NCI-H1105 treated with DMSO at 0.1 percent for 48 hours (cell line): ENCODE measurements around the gene NR5A1.
A peak's percentile ranks its signal among the peaks of the same experiment; 100 is the strongest.

Experiments used
- DNase-seq: peaks from one replicate; lab custom pipeline; 2025; lab: John Stamatoyannopoulos, UW

NR5A1 gene

DNA sequence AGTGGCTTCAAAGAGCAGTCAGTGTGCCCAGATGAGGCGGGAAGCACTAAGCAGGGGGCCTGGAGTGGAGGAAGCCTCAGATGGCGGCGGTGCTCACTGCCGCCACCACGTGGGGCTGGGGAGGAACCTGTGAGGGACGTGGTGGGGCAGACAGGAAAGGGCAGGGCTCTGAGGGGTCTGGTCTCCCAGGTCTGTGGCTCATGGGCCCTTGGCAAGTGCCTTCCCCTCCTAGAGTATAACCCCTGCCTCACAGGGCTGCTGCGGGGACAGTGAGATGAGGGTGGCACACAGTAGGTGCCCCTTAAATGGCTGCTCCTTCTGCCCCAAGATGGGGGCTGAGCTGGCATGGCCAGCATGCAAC, 26.6 kb downstream of the NR5A1 start:
- no peak for DNase-seq

DNA sequence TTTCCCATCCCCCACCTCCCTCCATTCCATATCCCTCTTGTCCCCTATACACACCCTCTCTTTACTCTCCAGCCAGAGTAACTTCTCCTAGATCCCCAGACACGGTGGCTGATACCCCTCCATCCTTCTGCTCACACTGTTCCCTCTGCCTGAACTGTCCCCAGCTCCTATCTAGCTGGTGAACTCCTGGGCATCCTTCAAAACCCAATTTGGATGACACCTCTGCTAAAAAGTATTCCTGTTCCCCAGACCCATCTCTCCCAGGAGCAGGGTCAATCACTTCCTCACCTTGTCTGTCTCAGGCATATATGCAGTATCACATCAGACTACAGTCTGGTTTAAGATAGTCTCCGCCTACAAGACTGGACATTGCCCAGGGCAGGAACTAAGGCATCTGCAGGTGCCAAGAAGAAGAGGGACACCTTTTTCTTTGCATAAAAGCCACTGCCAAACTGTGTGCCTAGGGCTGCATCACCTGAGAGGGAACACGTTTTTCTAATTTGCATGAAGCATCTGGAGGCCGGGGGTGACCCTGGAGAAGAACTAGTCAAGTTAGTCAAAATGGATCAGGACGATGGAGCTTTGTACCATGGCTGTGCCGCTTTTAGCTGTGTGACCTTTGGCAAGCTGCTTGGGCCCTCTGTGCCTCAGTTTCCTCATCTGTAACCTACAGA, 27.1 kb downstream of the NR5A1 start:
- DNase-seq = no peak

DNA sequence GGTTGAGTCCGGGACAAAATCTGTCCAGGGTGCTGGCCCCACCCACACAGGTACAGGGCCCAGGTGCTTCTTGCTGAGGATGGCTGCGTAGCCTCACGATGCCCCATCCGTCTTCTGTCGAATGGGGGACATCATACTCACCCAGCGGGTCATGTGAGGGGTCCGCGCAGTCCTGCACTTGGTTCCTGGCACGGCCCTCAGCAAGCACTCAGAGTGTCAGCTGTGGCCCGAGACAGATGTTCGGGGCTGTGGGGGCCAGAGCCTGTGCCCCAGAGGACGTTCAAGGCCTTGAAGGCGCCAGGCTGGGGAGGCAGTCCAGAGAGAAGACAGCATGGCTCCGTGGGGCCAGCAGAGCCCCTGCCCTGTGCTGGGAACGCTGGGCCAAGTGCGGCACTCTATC, 27.8 kb downstream of the NR5A1 start:
- no peak for DNase-seq

DNA sequence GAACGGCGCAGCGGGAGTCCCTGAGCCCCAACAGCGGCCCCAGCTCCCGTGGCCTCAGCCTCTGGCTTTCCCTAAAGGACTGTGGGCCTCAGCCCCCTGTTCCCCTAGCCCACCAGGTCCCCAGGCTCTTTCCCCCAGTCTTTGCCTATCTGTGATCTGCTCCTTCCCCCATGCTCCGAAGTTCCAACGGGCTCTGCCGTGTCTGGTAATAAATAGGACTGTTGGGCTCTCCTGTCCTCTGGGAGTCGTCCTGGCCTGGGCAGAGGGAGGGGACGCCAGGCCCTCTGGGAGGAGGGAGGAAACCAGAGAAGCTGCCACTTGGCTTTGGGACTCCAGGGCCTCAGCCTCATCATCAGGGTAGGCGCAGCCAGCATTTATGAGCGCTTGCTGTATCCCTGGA, 28.8 kb downstream of the NR5A1 start:
- DNase-seq = no peak

DNA sequence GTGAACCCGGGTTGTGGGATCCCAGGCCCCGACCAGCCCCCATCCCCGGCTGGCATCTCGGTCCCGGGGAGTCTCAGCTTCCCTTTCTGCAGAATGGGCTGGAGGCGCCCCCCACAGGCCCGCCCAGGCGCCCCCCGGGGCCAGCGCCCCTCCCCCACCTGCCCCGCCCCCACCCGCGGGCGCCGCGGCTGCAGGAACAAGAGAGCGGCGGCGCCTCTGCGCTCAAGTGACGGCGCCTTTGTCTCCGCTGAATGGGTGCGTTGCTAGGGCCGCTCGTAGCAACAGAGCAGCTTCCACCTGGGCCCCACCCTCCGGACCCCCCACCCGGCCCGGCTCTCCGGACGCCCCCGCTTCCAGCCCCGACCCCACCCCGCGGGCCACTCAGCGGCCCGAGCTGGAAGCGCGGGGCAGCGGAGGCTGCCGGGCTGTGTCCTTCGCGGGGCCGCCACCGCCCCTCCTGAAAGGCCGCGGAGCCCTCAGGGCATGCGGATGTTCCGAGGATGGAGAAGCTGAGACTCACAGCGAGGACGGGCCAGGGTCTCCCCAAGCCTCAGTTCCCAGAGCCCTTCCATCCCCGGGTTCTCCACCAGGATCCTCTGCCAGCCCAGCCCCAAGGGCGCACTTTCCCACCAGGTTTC, 29.4 kb downstream of the NR5A1 start:
- DNase-seq = peak; percentile 61

DNA sequence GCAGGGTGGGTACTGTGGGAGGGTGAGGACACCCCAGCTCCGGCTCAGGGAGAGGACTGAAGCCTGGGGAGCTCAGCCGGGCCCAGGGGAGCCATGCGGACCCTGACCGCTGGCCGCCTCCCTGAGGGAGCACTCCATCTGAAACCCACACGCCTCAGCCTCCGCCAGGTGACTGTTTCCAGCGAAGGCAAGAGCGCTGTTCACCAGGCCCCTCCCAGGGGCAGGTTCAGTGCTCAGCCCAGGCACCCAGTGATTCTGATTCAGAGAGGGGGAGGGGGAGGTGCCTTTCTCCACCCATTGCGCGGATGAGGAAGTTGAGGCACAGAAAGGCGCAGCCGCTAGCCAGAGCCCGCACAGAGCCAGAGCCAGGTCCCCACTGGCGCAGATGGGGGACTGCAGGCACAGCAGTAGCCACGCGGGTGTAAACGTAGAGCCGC, 30.0 kb downstream of the NR5A1 start:
- peak; percentile 57 for DNase-seq

DNA sequence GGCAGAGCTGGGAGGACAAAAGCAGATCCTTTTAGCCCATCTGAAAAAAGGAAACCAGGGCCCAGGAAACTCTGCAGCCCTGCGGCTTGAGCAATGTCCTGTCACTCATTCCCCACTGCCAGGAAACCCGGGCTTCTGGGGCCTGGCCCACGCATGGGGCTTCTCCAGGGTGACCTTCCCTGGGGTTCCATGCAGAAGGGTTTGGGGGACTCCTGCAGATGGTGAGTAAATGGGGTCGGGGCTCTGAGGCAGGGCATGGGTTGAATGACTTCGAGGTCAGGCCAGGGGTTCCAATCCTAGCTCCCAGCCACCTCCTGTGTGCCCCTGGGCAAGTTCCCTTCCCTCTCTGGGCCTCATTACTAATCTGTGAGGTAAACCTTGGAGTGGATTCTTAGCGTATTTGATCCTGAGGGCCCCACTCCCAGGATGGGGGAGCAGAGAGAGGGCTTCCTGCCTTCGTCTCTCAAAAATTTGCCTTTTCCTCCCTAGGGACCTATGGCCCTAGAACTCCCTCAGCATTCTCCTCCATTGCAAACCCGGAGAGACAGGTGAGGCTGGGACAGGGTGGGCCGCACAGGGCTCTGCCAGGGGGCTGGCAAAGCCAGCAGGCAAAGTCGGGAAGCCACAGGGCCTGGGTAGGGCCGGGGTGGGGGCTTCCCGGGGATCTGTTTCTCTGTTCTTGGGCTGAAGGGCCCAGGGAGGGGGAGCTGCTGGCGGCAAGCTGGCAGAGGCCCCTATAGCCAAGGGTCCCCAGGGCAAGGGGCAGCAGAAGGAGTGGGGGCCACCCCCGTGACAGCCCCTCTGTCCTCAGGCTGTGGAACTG, 31.1 kb downstream of the NR5A1 start:
- no peak for DNase-seq

DNA sequence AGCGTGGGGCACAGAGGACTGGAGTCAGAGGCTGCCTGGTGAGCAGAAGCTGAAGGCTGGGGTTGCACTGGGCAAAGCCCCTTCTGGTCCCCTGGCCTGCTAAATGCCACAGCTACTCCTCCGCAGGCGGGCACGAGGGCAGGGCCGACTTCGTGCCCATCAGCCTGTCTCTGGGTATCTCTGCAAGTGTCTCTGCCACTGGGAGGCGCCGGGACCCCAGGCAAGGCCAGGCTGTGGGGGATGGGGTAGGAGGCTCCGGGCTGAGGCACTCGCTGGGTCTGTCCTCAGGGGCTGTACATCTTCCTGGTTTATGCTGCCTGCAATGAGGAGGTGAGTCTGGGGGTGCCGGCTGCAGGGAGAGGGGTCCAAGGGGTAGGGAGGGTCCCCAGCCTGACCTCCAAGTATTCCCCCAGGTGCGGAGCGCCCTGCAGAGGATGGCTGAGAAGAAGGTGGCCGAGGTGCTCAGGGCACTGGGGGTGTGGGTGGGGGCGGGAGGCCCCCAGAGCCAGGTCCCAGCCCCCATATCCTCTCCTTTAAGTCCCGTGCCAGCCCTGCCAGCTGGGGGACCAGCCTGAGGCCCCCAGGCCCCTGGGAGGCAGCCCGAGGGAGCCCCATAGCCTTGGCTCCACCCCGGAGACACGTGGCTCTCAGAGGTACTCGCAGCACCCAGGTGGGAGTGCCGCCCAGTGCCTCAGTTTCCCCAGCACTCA, 31.9 kb downstream of the NR5A1 start:
- no peak for DNase-seq

DNA sequence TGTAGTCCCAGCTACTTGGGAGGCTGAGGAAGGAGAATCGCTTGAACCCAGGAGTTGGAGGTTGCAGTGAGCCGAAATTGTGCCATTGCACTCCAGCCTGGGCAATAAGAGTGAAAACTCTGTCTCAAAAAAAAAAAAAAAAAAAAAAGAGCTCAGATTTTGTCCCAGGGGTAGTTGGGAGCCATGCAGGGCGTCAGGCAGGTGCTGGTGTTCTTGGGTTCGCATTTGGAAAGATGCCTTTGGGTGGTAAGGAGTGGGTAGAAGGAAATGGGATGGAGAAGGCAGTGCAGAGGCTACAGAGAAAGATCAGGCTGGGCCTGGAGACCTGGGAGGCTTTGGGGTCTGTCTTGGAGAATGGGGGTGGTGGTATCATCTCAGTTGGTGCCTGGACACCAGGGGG, 33.0 kb downstream of the NR5A1 start:
- DNase-seq = no peak

DNA sequence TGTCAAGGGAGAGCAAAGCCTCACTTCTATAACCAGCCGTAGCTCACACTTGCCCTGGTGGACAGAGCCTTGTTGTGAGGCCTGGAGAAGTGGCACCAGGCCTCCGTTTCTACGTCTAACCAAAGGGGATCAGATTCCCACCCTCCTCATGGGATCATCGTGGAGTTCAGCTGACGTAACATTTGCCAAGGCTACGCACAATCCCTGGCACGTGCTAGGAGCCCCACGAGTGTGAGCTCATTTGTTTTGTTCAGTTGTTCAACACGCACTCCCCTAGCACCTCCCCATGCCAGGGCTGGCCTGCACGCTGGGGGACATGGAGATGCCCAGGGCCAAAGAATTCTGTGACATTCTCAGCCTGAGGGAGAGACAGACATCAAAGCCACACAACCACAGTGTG, 33.9 kb downstream of the NR5A1 start:
- DNase-seq = no peak

DNA sequence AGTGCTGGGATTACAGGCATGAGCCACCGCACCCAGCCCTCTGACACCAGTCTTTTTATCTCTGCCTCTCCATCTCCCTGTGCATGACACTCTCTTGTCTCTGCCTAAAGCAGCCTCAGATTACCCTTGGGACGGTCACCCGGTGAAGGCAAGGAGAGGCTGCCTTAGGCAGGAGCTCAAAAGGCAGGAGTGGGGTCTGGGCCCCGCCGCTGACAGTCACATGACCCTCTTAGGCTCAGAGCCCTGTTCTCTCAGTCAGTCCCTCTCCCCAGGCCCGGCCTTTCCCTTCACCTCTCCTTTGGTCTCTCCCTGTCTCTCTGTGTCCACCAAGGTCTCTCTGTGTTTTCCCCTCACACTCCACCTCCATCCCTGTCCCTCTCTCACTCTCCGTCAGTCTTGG, 34.4 kb downstream of the NR5A1 start:
- no peak for DNase-seq

DNA sequence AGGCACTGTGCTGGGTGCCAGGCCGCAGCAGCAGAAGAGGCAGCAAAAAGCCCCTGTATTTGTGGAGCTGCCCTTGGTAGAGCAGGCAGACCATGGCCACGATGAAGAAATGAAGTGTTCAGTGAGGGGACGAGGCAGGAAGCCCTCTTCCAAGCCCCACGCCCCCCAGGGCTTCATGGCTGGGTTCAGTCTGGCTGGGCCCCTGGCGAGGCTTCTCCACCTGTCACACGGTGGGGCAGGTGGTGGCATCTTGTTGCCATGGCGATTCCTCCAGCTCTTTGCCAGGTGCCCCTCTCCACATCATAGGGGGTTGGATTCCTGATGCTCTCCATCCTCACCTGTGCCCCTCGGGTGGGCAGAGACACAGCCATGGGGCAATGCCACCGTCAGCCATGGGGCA, 35.4 kb downstream of the NR5A1 start:
- peak; percentile 25 for DNase-seq

DNA sequence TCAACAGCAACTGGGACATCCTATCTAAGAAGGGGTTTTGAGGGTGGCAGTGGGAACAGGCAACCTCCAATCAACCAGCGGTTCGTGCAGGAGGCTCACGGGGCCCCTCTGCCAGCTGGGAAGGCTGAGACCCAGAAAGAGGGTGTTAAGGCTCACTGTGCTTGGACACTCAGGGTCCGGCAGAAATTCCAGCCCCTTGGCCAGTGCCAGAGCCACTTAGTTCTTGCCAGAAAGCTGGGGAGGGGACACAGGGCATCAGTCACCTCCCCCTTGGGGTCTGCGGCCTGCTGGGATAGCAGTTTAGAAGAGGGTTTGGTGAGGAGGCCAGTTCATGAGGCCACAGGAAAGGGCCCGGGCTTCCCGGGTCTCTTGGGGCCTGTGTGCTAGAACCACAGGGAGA, 36.5 kb downstream of the NR5A1 start:
- no peak for DNase-seq

DNA sequence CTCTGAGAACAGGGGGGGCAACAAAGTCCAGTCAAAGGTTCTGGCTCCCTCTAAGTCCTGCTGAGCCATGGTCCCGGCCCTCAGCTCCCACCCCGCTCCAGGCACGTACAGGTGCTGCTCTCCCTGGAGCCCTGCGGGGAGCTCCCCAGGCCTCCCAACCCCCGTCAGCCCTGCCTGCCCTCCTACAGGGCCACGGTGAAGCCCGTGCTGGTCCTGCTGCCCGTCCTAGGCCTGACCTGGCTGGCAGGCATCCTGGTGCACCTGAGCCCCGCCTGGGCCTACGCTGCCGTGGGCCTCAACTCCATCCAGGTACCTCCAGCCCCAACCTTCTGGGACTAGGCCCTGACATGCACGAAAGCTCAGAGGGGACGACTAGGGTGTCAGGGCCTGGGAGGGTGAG, 36.9 kb downstream of the NR5A1 start:
- DNase-seq = no peak

DNA sequence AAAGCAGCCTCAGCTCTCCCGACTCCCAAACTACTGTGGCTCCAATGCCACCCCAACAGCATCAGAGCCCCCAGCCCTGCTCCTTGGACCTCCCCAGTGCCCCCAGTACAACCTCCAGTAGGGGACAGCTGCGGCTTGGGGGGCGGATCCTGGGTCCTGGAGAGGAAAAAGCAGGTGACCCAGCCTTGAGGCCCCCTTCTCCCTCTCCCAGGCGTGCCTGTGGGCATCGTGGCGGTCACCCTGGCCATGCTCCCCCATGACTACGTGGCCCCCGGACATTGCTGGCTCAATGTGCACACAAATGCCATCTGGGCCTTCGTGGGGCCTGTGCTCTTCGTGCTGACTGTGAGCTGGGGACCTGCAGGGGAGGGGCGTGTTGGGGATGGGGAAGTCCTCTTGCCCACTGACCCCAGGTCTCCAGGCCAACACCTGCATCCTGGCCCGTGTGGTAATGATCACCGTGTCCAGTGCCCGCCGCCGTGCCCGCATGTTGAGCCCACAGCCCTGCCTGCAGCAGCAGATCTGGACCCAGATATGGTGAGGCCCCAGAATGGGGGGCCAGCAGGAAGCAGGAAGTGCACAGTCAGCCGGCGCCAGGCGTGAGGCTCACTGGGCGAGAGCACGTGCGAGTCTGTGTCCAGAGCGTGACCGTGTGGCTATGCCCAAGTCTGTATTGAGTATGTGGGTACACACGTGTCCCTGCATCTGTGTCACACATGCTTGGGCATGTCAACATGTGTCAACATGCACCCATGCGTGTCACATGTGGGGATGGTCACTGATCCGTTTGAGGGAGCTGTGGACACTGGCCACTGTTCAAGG, 38.0 kb downstream of the NR5A1 start:
- DNase-seq = no peak

DNA sequence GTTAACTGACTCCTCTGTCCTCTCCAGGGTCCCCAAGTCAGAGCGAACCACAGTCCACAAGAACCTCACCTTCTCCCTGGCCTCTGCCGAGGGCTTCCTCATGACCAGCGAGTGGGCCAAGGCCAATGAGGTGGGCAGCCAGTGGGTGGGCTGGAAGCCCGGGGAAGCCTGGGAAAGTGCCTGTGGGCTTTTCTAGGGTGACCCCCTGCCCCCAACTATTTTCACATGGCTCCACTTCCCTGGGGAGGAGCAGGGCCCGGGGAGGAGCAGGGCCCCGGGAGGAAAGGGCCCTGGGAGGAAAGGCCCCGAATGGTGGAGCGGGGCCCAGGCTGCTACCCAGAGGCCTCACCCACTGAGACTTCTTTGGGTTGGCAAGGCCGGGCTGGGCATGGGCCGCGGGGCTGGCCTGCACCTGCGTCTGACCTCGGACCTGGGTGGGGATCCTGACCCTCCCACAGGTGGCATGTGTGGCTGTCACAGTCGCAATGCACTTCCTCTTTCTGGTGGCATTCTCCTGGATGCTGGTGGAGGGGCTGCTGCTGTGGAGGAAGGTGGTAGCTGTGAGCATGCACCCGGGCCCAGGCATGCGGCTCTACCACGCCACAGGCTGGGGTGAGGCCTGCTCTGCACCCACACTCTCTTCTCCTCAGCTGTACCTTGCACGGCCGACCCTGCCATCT, 39.0 kb downstream of the NR5A1 start:
- DNase-seq = no peak

DNA sequence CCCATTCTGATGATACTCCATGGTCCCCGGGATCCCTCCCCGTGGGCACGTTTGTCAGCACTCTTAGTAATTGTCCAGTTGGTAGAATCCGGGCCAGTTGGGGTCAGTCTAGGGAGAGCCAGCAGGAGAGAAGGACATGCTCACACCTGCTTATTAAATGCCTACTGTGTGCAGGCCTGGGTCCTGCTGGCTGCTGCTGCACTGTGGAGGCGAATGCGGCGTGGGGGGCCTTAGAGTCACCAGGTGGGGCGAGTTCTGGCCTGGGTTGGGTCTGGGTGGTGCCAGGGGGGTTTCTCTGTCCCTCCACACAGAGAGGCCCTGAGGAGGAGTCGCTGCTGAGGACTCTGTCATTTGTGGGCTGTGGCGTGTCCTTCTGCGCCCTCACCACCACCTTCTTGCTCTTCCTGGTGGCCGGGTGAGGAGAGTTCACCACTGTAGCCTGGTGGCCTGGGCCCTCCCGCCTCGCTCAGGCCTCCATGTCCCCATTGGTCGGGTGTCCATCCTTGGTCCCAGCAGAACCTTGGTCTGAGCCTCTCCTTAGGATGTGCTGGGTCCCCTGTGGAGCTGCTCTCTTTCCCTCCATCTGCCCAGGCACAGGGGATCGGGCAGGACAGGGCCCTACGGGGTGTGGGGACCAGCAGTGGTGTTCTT, 39.7 kb downstream of the NR5A1 start:
- DNase-seq = no peak

DNA sequence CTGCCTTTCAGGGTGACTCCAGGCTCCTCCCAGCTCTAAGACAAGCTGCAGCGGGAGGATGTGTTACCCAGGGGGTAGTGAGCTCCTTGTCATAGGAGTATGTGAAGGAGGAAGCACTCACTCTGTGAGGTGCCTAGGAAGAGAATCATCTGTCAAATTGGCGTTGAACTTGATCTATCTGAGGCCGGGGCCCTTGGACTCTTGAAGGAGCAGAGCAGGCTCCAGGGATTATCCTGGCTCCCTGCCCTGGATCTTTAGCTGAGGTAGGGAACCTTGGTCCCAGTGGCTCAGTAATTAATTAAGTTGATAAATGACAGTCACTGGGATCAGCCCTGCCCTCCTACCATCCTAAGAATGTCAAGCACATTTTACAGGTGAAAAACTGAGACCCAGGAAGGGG, 41.5 kb downstream of the NR5A1 start:
- DNase-seq = no peak

DNA sequence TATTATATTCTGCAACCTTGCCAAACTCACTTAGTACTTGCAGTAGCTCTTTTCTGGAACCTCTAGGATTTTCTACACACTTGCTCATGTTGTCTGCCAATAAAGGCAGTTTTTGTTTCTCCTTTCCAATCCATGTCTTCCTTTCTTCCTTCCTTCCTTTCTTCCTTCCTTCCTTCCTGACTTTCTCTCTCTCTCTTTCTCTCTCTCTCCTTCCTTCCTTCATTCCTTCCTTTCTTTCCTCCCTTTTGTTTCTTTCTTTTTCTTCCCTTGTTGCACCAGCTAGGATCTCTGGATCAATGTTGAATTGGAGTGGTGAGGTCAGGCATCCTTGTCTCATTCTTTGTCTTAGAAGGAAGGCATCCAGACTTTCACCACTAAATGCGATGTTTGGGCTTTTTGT, 44.5 kb downstream of the NR5A1 start:
- no peak for DNase-seq

DNA sequence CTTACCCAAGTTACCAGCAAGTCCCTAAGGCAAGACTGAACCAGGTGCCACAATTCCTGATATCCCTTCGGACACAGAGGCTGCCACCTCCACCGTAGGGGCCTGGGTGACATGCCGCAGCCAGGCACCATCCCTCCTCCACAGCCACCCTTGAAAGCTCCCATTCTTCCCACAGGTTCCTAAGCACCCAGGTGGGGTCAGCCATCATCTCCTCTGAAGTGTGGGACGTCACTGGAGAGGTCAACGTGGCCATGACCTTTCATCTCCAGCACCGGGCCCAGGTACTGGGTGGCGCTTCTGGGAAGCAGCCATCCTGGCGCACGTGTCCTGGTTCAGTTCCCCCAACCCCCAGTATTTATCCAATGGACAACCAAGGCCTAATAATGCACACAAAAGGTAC, 48.8 kb downstream of the NR5A1 start:
- no peak for DNase-seq
